GM19099 (cell line): ENCODE data around the gene SFXN3.

ENCODE experiments used
- POLR2A ChIP-seq: IDR thresholded peaks from 3 replicates; pipeline ENCODE4 v1.6.1; 2011; ENCODE audit warnings: low read depth; ENCODE audit not compliant: insufficient read length; ENCODE audit errors: extremely low read depth

SFXN3 gene

GRCh38 chr10:101079874-101080273 is 48.8 kb downstream of the SFXN3 start:
- no peak for TF ChIP-seq POLR2A

- no peak for TF ChIP-seq POLR2A
Observed at GRCh38 chr10:101080933-101081931, 50.2 kb downstream of the SFXN3 start.

DNA sequence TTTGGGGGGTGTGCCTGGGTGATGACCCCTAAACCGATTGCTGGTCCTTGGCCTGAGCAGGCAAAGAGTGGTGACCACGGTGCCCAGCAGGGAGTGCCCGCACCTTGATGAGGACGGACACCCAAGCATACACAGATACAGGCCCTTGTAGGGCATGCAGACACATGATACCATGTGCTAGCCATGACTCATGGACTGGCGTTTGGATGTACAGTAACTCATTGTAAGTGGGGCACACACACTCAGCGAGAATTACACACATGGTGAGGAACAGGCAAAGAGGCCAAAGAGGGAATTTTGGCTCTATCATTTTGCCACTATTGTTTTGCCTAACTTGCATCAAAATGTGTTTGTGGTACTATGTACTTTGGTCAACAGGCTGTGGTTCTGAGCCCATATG is 54.8 kb downstream of the SFXN3 start:
- TF ChIP-seq POLR2A = no peak

DNA sequence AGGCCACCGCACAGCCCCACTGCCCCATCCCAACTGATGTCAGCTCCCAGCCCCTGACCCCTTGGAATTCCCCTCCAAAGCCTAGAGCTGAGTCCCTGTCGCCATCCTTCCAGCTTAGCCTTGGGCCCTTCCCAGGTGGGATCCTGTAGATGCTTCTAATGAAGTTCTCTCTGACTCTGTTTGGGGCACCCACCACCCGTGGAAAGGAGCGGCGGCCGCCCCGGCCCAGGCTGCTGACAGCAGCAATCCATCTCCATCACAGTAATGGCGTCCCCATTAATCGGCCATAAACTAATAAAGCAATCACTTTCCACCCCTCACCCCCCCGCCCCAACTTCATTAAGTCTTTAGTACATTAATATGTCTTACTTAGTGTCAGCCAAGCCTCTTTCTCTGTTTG is 56.3 kb downstream of the SFXN3 start:
- TF ChIP-seq POLR2A = no peak

DNA sequence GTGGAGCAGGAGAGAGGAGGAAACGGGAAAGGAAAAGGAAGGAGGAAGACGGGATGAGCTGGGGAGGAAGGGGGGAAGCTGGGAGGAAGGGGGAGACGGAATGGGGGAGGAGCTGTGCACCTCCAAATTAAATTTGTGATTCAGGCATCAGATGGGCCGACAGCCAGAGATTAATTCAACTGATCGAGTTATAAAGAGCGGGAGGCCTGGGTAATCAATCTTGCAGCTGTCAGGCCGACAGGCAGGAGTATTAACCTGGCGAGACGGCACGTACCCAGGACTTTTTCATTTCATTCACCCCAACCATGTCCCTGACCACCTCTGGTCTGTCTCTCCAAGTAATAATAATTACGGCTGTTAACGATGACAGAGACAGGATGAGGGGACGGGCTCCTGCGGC is 56.9 kb downstream of the SFXN3 start:
- TF ChIP-seq POLR2A = no peak

DNA sequence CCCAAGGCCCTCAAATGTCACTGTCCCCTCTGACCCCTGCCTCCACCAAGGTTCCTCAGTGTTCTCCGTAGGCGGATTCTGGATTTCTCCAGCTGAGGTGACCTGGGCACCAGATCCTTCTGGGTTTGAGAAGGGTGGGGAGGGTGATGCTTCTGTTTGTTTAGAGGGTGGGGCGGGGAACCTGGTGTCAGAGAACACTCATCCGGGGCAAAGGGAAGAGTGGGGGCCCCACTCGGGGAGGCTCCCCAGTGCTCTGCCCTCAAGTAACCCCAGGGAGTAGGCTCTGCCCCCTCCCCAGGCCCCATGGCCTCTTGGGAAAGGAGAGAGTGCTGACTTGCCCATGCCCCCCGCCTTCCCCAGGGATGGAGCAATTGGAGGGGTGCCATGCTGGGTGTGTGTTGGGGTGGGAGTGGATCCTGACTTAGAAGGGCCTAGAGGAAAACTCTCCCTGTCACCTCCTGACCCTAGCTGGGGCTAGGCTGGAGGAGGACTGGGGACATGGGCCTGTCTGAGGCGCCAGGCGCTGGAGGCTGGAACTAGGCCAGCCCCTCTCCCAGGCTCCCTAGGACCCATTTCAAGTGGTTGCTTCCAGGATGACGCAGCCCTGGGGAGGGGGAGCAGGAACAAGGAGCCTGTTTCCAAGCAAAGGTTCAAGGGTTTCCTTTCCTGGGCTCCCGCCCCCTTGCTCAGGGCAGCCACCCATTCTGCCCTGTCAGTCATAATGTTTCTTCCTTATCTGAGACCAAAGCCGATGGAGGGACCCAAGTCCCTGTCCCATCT is 58.7 kb downstream of the SFXN3 start:
- no peak for TF ChIP-seq POLR2A

GRCh38 chr10:101090597-101090996 is 59.6 kb downstream of the SFXN3 start:
- no peak for TF ChIP-seq POLR2A
